HG03575 (cell line): ENCODE results near the gene RASAL1.

Experiments
- ATAC-seq: cut with Tn5 transposase; IDR thresholded peaks from one replicate; pipeline ENCODE4 v1.9.1; 2021; ENCODE audit not compliant: unreplicated experiment, insufficient number of reproducible peaks, low FRiP score; ENCODE audit errors: extremely low read depth

The RASAL1 gene

DNA sequence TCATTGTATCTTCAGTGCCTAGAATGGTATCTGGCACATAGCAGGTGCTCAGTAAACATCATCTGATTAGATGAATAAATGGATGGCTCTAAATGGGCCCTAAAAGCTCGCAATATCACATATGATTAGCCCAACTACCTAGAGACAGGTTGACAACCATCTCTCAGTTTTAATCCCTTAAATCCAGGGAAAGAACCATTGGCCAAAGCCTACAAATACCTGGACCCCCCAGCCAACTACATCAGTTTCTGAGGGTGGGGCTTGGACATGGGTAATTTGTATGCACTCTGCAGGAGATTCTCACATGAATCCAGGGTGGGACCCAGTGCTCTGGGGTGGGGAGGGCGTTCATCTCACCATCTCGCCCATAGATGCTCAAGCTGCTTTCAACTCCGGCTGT lies 83.8 kb downstream of the RASAL1 start:
- no peak for ATAC-seq

DNA sequence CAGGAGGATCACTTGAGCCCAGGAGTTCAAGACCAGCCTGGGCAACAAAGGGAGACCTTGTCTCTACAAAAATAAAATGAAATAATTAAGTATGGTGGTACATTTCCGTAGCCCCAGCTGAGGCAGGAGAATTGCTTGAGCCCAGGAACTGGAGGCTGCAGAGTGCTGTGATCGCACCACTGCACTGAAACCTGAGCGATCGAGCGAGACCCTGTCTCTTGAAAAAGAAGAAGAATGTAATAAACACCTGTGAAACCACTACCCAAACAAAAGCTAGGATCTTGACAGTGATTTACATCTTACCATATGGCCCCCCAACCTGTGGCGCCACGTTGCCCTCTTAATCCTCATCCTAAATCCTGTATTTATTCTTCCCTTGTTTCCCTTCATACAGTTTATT lies 84.8 kb downstream of the RASAL1 start:
- no peak for ATAC-seq

DNA sequence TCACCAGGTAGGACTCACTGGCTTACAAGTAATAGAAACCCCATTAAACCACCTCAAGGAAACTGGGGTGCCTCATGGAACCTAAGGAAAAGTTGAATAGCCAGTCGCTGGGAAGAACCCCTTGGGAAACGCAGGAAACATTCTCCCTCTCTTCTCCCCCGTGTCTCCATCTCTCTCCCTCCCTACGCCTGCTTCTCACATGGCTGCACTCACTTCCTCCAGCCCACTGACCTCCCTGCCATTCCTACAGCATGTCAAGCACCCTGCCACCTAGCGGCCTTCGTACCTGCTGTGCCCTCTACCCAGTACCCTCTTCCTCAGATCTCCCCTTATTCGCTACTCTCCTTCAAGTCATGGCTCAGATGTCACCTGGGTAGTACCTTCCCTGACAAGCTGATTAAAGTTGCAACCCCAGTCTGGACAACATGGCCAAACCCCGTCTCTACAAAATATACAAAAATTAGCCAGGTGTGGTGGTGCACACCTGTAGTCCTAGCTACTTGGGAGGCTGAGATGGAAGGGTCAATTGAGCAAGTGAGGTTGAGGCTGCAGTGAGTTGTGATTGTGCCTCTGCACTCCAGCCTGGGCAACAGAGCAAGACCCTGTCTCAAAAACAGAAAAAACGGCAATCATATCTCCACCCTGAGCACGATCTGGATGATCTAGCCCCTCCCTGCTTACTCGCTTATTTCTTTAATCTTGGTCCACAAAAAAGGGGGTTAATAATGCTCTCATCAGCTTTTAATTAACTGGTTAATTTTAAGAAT lies 85.4 kb downstream of the RASAL1 start:
- ATAC-seq: no peak
